Uterus (tissue), 4 donors: ENCODE measurements around the gene RBMS1. TPM values are rescaled to one million over a fixed set of nuclear protein-coding genes. Genes with fewer than 3 reads are reported as not detected.

Source experiments
- DNase-seq, 2 donors: peaks; one replicate each; pipeline ENCODE4 v3.0.0-alpha.2; 2019 to 2020
- H3K27ac ChIP-seq, 2 donors: fragments of 200-600 bp; sonication (generic); 1 replicate in 1 of 2; 2 replicates in 1 of 2; pipeline ENCODE4 v1.5.1; 2016 to 2018
- H3K27me3 ChIP-seq, 2 donors: fragments of 200-600 bp; sonication (generic); one replicate each; pipeline ENCODE4 v1.5.1; 2018 to 2019; ENCODE audit warnings: control low read depth in 1 of 2
- H3K36me3 ChIP-seq, 2 donors: fragments of 200-600 bp; sonication (generic); one replicate each; pipeline ENCODE4 v1.5.1; 2019; ENCODE audit warnings: control low read depth in 1 of 2
- H3K4me1 ChIP-seq, 2 donors: fragments of 200-600 bp; sonication (generic); one replicate each; pipeline ENCODE4 v1.5.1; 2018 to 2019; ENCODE audit warnings: control low read depth in 1 of 2
- H3K4me3 ChIP-seq, 2 donors: fragments of 200-600 bp; sonication (generic); 1 replicate in 1 of 2; 2 replicates in 1 of 2; pipeline ENCODE4 v1.5.1; 2018 to 2019; ENCODE audit warnings: mild to moderate bottlenecking in 1 of 2
- H3K9me3 ChIP-seq, 2 donors: fragments of 200-600 bp; sonication (generic); one replicate each; pipeline ENCODE4 v1.5.1; 2019; ENCODE audit warnings: control low read depth in 1 of 2
- POLR2A ChIP-seq, 2 donors: fragments of 450-650 bp; IDR thresholded peaks; one replicate each; pipeline ENCODE4 v1.6.1; 2016; ENCODE audit warnings: antibody characterized with exemption in 2 of 2, mild to moderate bottlenecking in 1 of 2, moderate library complexity in 1 of 2
- intact Hi-C: fragments of 100-400 bp; cut with DNase I; formaldehyde crosslinking; loops from one replicate; pipeline ENCODE4 v1.15.1; 2023; ENCODE audit warnings: low total_unique reads
- total RNA-seq, 4 donors: library from RNA; depleted of rRNA in 3 of 4; stranded (reverse); fragments of >200 nt in 3 of 4; gene quantifications; one replicate each; pipeline versions ENCODE4 v1.1.0 to v1.2.4, GENCODE V29; 2014 to 2023
- TF ChIP-seq, protein P1 (sequence below), 4 experiments: fragments of 200-600 bp in 2 of 4; fragments of 450-650 bp in 2 of 4; sonication (generic) in 2 of 4; IDR thresholded peaks; one replicate each; pipeline ENCODE4 v1.5.1; 2016 to 2019; ENCODE audit warnings: antibody characterized with exemption in 4 of 4, mild to moderate bottlenecking in 2 of 4, moderate library complexity in 1 of 4
- donor health status: DM: yes; HTN: yes; CAD: no.

Gene RBMS1
- total RNA-seq, 4 donors from 2014 or later: 30.5 to 149 (median 88.9) TPM

DNA sequence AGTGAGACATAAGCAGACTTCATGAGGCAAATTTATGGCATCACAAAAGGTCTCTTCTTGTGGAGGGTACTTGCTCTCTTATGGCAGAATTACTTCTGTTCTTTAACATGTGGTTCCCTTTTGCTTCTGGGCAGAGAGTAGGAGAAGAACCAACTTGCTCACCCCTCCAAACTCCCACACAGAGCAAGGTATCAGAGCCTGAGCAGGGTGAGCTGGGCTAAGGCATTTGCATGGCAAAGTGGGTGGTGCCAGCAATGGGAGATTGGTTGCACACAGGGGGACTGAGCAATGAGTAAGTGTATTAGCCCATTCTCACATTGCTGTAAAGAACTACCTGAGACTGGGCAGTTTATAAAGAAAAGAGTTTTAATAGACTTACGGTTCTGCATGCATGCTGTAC is 229.3 kb downstream of the RBMS1 start:
- no peaks in the 10 kb centered on the region for H3K36me3 ChIP-seq
- no peaks in the 10 kb centered on the region for H3K9me3 ChIP-seq
- DNase-seq: no peak
- intact Hi-C loops: no loop called here
- H3K4me3 ChIP-seq: no peak overlapping the region
- no peaks in the 10 kb centered on the region for H3K27me3 ChIP-seq
- peaks cover 0 to under 1% of the 10 kb centered on the region in 2 donors for H3K4me1 ChIP-seq
- H3K27ac ChIP-seq: no peak overlapping the region
- TF ChIP-seq POLR2A (IDR thresholded peaks at IDR 0.05): no peak
- TF ChIP-seq, protein P1, sequence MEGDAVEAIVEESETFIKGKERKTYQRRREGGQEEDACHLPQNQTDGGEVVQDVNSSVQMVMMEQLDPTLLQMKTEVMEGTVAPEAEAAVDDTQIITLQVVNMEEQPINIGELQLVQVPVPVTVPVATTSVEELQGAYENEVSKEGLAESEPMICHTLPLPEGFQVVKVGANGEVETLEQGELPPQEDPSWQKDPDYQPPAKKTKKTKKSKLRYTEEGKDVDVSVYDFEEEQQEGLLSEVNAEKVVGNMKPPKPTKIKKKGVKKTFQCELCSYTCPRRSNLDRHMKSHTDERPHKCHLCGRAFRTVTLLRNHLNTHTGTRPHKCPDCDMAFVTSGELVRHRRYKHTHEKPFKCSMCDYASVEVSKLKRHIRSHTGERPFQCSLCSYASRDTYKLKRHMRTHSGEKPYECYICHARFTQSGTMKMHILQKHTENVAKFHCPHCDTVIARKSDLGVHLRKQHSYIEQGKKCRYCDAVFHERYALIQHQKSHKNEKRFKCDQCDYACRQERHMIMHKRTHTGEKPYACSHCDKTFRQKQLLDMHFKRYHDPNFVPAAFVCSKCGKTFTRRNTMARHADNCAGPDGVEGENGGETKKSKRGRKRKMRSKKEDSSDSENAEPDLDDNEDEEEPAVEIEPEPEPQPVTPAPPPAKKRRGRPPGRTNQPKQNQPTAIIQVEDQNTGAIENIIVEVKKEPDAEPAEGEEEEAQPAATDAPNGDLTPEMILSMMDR (IDR thresholded peaks at IDR 0.05): no peak

DNA sequence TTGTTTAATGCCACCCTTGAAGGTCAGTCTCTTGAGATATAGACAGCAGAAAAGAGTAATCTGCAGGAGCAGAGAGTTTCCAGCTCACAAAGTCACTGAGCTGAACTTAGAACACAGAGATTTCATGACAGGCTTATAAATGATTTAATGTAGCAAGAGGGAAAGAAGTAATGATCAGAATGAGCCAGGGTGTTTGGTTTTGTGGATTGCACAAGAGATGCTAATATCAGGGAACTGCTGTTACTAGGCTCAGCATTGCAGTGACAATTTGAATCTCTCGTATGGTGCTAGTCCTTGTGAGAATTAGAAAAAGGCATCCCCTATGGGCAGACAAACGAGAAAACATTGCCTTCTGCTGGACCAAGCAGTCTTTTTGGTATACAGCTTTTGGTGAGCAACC is 231.9 kb downstream of the RBMS1 start:
- H3K4me1 ChIP-seq: no peaks in the 10 kb centered on the region
- intact Hi-C loops: no loop called here
- H3K27me3 ChIP-seq: no peaks in the 10 kb centered on the region
- H3K27ac ChIP-seq: no peak overlapping the region
- DNase-seq: no peak
- H3K36me3 ChIP-seq: no peaks in the 10 kb centered on the region
- TF ChIP-seq, protein P1 (IDR thresholded peaks at IDR 0.05): no peak
- no peaks in the 10 kb centered on the region for H3K9me3 ChIP-seq
- H3K4me3 ChIP-seq: no peak overlapping the region

DNA sequence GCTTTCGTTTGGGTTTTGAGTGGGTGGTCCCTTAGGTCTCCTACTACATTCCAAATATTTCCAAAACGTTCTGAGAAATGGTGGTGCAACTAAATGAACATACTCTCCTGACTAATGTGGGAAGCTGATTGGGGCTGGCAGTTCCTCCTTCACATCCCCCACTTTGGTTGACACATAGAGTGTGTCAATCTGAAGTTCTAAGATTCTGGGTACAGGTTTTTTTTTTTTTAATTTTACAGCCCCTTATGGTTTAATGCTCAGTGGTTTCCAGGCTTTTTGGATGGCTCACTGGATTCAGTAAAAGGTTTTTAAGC is 235.2 kb downstream of the RBMS1 start:
- H3K4me1 ChIP-seq: no peaks in the 10 kb centered on the region
- intact Hi-C loops: no loop called here
- DNase-seq: no peak
- TF ChIP-seq POLR2A (IDR thresholded peaks at IDR 0.05): no peak
- TF ChIP-seq, protein P1 (IDR thresholded peaks at IDR 0.05): no peak
- no peak overlapping the region for H3K27ac ChIP-seq
- H3K9me3 ChIP-seq: no peaks in the 10 kb centered on the region
- H3K36me3 ChIP-seq: no peaks in the 10 kb centered on the region
- no peaks in the 10 kb centered on the region for H3K27me3 ChIP-seq
- no peak overlapping the region for H3K4me3 ChIP-seq

DNA sequence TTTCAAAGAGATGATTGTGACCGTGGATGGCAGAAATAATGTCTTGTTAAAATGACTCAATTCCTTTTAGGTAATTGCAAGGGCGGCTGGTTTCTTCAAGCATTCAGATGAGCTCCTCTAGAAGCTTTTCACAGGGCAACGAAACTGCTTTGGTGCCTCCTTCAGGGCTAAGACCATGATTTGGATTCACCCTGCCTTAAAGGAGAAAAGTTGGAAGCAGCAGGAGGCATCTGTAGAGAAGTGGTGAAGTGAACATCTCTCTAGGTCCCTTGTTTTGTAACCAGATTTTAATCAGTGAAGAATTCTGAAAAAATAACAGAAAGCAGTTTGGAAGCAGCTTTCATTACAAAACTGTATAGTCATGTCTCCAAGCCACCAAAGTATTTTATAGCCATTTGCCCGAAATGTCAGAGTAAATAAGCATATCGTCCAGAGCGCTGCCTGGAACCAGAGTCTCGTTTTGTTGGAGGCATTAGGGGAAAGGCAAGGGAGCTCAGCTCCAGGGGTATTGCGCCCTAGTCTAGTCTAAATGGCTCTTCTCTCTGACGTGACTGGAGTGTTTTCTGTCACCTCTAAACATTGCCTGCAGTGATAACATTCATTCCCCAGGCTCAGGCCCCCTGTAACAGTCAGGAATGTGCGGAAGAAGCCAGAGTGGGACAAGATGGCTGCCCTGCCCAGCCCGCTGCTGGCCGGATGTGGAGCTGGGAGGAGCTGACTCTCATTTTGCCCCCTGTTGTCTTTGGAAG is 235.7 kb downstream of the RBMS1 start:
- Histone ChIP-seq H3K36me3 (no peaks in the 10 kb centered on the region), H3K4me1 (no peaks in the 10 kb centered on the region), H3K9me3 (no peaks in the 10 kb centered on the region), H3K27ac (no peak overlapping the region), H3K27me3 (no peaks in the 10 kb centered on the region), H3K4me3 (no peak overlapping the region)
- no peak for TF ChIP-seq POLR2A (IDR thresholded peaks at IDR 0.05)
- TF ChIP-seq, protein P1 (IDR thresholded peaks at IDR 0.05): no peak
- intact Hi-C loops: no loop called here
- no peak for DNase-seq

DNA sequence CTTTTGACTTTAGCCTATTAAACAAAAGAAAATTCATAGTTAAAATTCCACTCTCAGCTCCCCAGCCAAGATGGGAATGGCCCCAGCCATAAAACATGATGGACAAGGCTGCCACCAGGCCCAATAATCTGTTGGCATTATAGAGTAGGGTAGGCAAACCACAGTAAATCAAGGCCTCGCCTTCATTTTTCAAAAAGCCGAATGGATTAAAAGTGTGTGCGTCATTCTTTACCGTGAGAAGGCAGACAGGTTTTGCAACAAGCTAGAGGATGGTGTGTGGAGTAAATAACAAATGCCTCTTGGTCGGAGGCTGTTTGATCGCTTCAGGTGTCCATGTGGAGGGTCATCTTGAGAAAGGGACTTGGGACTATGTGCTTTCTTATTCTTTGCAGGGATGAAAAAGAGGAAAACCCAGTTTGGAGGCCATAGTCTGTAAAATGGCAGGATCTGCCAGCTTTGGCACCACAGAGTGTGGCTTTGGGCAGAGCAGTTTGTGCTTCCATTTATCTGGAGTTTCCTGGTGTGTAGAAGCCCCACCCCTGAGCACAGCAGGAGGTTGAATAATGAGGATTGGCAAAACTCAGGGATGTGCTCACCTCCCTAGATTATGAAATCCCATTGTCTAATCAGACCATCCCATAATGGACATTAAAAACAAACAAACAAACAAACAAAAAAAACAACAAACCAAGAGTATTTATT is 236.4 kb downstream of the RBMS1 start:
- no peaks in the 10 kb centered on the region for H3K36me3 ChIP-seq
- TF ChIP-seq POLR2A (IDR thresholded peaks at IDR 0.05): no peak
- TF ChIP-seq, protein P1 (IDR thresholded peaks at IDR 0.05): no peak
- intact Hi-C loops: no loop called here
- H3K4me1 ChIP-seq: no peaks in the 10 kb centered on the region
- no peak for DNase-seq
- H3K27me3 ChIP-seq: no peaks in the 10 kb centered on the region
- no peaks in the 10 kb centered on the region for H3K9me3 ChIP-seq
- H3K4me3 ChIP-seq: no peak overlapping the region
- no peak overlapping the region for H3K27ac ChIP-seq
